Panc1 (cell line): ENCODE results near the gene FOXD1.

ENCODE experiments used
- CTCF ChIP-seq: fragments of 450-650 bp; IDR thresholded peaks from 2 replicates; pipeline ENCODE4 v1.5.1; 2017; ENCODE audit warnings: mild to moderate bottlenecking
- POLR2AphosphoS5 ChIP-seq: IDR thresholded peaks from 2 replicates; pipeline ENCODE4 v1.6.1; 2012; ENCODE audit warnings: mild to moderate bottlenecking, low read depth, low read length, moderate library complexity

DNA sequence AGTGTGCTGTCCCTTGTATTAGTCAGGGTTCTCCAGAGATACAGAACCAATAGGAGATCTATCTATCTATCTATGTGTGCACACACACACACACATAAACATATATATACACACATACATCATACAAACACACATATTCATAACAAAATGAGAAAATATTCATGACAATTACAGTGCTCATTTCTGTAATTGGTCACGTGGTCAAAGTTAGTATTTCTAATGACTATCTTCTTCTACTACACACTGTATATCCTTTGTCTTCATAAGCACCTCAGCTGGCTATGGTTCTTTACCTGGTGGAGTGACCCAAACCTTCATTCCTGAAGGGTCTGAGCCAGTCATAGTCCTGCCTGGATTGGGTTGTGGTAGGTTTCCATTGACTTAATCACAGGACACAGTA is 31.9 kb upstream of the FOXD1 start:
- no peak for TF ChIP-seq POLR2AphosphoS5
- TF ChIP-seq CTCF: no peak
